GM19395 (cell line): ENCODE measurements around the gene NUP43.
"Not testable (repeated sequence)": the region's sequence is repeated elsewhere in the genome, so short reads cannot be mapped to it uniquely, and the experiment has no call there.

Source experiments
- ATAC-seq: cut with Tn5 transposase; IDR thresholded peaks from one replicate; pipeline ENCODE4 v1.9.1; 2021; ENCODE audit warnings: mild to moderate bottlenecking, moderate library complexity; ENCODE audit not compliant: unreplicated experiment

NUP43 gene

DNA sequence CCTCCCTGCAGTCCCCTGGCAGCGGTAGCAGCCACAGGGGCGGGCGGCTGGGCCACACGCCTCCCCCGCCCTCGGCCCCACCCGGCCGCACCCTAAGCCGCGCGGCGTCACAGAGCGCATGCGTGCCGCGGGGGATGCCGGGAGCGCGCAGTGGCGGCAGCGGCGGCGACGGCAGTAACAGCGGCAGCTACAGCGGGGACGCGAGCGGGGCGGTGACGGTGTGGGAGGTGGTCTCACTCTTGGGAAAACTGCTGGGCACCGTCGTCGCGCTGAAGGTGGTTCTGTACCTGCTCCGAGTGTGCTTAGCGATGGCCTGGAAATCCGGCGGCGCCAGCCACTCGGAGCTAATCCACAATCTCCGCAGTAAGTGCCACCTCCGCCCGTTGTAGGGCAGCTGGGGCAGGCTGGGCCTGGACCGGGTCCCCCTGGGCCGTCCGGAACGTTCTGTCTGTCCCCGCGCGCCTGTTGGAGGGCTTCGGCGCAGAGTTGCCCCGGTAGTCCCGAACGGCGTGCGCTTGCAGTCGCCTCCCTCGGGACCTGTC is 3.3 kb upstream of the NUP43 start, which contains the start of gene PCMT1:
PCMT1 (plus strand) TSS at position 148 of the 542 bp plus-strand sequence; CDS start at position 309, 161 bp downstream.
- ATAC-seq = peak; percentile 82

DNA sequence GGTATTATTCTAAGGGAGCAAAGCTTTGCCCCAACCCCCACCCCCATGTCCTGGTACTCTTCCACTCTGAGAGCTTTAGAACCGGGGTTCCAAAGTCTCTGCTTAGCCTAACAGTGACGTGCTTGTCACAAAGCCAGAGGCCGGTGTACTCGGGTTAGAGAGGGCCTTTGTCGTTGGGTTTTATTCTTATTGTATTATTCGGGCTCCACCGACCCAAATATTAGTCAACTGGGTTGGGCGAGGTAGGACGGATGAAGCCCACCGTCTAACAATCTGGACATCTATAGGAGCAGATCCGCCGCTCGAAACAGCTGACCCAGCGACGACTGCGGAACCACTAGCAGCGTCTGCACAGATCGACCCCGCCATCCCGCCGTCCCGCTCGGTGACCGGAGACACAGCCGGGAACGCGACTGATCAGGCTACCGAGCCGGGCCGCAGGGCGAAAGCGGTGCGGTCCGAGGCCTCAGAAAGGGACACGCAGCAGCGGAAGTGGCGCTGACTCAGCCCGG is 2.8 kb upstream of the NUP43 start:
- ATAC-seq = not testable (repeated sequence)

DNA sequence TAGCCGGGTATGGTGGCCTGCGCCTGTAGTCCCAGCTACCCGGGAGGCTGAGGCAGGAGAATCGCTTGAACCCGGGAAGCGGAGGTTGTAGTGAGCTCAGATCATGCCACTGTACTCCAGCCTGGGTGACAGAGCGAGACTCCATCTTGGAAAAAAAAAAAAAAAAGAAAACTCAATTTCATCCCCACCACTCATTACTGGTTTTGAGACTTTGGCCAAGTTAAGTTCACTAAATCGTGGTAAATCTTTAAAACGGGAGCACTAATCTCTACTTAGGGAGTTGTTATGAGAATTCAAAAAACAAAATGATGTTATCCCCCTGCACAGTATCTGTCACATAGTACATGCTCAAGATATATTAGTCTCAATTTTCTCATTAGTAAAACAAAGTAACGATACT is 1.1 kb downstream of the NUP43 start:
- not testable (repeated sequence) for ATAC-seq

DNA sequence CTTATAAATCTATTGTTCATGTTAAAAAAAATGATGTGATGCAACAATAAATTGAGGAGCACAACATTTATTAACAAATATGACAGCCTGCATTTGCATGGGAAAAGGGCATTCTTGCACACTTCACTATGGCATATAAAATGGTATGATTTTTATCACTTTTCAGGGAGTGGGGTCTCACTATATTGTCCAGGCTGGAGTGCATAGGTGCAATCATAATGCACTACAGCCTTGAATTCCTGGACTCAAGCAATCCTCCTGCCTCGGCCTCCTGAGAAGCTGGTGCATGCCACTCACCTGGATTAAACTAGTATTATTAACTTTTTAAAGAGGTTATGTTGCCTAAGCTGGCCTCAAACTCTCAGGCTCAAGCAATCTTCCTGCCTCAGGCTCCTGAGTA is 11.4 kb downstream of the NUP43 start:
- ATAC-seq = no peak

DNA sequence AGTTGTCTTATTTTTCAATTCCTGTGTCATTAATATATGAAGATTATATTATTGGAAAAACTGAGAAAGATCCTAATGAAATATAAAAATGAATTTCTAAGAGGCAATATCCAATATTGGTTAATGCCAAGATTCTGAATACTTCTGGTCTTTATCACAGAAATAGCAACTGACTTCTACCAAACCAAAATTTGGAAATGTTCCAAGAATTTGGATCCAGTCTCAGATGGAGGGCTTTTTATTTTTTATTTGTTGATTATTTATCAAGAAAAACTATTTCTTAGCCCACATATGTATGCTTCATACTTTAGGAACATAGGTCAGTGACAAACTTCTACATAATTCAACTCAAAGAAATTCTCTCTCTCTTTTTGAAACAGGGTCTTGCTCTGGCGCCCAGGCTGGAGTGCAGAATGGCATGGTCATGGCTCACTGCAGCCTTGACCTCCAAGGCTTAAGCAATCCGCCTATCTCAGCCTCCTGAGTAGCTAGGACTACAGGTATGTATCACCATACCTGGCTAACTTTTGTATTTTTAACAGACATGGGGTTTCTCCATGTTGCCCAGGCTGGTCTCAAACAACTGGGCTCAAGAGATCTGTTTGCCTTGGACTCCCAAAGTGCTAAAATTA is 13.1 kb downstream of the NUP43 start:
- ATAC-seq = no peak

DNA sequence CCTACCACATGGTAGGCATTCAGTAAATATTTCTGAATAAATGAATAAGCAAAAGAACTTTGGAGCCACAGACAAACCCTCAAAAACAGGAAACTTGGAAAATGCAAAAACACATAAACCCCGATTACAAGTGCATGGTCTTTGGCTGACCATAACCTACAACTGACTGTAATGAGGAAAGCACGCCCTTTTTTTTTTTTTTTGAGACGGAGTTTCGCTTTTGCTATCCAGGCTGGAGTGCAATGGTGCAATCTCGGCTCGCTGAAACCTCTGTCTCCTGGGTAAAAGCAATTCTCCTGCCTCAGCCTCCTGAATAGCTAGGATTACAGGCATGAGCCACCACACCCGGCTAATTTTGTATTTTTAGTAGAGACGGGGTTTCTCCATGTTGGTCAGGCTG is 16.5 kb downstream of the NUP43 start:
- ATAC-seq = no peak

DNA sequence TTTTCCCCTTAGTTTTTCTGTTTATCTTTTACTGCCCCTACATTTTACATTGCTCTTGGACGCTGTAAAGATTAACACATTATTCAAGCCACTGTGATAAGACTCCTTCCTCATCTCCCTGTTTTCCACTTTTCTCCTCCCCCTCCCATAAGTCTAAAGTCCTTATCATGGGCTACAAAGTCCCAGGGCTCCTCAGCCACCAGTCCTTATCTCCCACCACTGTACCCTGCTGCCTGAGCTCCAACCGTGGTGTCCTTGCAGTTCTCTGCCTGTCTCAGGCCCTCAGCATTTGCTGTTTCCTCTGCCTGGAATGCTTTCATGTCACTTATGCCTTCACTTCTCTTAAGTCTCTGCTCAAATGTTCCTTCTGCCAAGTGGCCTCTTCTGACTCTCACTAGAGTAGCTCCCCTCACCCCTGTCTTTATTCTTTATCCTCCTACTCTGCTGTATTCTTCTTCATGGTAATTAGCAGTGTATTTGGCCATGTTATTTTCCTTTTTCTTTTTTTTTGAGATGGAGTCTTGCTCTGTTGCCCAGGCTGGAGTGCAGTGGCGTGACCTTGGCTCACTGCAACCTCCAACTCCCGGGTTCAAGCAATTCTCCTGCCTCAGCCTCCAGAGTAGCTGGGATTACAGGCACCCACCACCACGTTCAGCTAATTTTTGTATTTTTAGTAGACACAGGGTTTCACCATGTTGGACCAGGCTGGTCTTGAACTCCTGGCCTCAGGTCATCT is 17.7 kb downstream of the NUP43 start:
- no peak for ATAC-seq

DNA sequence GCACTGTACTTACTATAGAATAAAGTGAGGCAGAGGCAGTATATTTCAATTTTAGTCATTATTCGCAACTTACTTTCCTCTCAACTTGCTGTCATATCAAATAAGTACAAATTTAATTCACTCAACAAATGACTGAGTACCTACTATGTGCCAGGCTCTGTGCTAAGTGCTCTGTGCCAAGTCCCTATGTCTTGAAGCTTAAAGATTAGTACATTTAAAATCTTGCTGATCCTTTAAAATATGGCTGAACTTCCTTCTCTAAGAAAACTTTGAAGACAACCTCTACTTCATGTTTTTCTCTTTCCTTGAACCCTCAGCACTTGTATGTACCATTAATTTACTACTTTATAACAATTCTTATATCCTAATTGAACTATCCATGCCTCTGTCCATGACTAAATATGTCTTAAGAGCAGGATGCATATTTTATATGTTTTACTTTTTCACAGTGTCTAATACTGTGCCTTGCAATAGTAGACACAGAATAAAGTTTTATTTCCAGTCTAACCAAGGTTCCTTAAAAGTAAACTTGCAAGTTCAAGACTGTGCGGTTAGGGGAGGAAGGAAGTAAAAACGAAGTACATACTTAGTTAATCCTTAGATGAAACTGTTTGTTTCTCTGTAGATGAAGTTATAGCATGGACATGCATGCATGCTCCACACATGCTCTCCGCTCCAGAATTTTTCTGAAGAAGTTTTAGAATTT is 18.4 kb downstream of the NUP43 start:
- ATAC-seq = no peak

DNA sequence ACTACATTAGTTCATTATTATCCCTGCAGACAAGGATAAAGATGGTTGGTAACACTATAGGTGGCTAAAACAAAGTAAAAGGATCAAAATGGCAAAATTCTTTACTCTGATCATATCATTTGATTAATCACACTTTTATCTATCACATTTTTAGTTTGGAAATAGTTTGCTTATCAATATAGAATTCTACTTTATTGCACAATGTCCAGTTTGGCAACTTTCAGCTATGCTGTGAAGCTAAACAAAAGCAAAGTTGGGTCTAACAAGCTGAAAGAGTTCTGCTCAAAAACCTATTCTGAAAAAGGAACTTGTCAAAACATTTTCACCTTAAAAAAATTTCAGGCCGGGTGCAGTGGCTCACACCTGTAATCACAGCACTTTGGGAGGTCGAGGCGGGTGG is 20.5 kb downstream of the NUP43 start:
- no peak for ATAC-seq

DNA sequence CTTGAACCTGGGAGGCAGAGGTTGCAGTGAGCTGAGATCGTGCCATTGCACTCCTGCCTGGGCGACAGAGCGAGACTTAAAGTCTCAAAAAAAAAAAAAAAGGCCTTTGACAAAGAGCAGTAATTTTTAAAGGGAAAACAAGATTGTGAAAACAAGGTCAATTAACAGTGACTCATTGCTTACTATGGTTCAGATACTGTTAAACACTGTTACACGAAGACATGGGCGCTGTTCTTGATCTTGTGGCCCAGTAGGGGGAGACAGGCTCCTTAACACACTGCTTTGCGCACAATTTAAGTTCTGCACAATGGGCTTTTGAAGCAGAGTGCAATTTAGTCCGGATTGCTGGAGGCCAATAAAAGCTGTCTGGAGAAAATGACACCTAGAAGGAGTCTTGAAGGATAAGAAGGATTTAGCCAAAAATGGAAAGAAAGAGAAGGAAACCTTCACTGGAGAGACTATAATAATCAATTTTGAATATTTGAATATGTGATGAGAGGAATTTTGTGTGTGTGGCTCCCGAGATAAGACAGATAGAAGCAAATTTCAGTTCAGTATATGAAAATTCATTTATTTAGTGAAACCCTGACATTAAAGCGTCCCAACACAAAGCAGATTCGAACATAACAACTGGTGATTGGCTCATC is 22.4 kb downstream of the NUP43 start:
- ATAC-seq = peak; percentile 60

DNA sequence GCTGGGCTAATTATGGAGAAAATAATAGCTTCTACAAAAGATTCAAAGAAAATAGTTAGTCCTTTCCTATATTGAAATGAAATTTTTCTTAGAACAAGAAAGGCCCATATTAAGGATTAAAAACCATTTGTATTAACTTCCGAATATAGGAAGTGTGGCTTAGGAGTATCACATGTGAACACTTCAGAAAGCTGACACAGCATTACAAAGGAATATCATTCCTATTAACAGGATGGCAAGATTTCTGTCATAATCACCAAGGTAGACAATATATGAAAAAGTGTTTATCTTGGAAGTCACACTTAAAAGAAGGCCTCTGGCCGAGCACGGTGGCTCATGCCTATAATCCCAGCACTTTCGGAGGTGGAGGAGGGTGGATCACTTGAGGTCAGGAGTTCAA is 23.1 kb downstream of the NUP43 start:
- ATAC-seq = no peak

DNA sequence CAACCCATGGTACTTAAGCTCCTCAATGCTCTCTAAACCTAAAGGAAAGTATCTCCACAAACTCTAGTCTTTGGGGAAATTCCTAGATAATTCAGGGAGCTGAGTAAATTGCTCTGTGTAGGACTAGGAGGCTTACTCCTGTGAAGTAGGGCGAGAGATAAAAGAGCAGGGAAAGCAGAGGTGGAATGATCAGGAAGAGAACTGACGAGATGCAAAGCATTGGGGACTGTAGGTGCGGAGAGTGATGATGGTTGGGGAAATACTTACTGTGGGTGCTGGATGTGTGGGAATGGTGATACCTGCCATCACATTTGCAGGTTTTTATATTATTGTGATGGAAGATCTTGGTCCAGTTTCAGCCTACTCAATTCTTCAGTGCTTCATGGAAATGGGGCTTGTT is 26.8 kb downstream of the NUP43 start:
- no peak for ATAC-seq

DNA sequence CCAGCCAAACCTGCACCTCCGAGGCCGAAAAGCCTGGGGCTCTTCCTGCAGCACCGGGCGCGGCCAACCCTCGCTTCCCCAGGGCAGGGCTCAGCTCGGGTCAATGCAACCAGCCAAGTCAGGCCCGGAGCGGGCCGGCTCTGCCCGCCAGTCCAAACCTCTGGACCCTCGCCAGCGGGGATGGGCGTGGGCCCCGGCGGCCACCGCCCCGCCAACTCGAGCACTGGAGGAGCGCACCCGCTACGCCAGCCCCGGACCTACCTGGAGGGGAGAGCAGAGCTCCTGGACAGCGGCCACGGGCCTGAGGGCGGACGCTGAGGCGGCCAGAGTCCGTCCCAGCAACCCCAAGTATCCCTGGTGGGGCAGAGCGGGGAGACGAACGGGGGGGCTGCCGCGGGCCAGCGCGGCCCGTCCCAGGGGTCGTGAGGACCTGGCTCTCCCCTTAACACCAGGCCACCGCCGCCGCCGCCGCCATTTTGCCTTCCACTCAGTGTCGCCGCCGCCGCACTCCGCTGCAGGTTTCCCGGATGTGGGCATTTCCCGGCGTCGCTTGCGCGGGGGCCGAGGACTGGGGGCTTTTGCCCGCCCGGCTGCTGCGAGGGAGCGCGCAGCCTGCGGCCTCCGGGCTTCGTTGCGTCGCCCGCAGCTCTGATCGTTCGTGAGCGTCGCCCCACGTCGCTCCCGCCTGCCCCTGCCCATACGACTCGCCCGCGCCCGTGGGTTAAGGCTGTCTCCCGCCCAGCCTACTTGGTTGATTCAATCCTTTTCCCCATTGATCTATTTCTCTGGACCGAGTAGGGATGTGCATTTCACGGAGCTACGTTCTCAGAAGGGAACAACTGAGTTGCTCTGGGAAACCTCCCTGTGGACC is 28.5 kb downstream of the NUP43 start, which contains the start of gene LATS1:
LATS1 (minus strand) TSS at position 514 of the 871 bp plus-strand sequence. CDS start 15,975 bp downstream, outside the sequence.
- ATAC-seq = peak; percentile 87

DNA sequence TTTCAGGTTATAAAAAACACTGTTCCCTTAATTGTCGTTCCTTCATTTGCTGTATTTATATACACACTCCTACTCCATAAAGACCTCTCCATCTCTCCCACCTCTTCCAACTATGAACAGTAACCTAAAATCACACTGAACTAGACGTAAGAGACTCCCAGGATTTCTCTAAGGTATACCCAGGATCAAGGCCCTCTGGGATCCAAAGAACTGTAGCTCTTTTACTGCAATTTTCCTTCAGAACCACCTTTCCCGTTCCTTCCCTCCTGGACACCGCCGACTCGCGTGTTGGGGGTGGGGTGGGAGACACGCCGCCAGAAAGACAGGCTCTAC is 29.1 kb downstream of the NUP43 start:
- no peak for ATAC-seq

DNA sequence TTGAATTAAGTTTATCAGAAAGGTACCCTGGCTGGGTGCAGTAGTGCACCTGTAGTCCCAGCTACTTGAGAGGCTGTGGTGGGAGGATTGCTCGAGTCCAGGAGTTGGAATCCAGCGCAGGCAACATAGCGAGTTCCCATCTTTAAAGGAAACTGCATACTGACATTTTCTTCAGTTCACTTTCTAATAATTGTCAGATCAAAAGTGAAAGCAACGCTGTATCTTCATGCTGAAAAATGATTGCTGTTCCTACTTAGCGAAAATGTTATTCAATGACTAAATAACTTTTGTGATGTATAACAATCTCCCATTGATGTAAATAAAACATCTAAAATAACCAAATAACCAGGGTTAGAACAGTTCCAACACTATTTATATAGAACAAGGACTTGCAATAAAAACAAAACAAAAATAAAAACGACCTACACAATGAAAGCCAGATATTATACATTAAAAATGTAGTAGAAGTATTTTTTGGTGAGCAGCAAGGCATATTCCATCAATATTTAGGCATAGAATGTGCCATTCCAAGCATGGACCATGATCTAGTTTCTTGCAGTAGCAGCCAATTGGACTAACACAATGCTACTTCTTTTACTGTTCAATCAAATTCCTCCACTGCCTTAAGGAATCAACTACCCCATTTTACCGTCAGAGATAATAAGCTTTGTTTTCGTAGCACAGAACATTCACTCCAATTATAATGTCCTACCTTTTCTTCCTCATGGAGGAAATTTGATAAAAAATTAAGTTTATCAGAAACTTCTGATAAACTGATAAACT is 30.0 kb downstream of the NUP43 start:
- no peak for ATAC-seq

DNA sequence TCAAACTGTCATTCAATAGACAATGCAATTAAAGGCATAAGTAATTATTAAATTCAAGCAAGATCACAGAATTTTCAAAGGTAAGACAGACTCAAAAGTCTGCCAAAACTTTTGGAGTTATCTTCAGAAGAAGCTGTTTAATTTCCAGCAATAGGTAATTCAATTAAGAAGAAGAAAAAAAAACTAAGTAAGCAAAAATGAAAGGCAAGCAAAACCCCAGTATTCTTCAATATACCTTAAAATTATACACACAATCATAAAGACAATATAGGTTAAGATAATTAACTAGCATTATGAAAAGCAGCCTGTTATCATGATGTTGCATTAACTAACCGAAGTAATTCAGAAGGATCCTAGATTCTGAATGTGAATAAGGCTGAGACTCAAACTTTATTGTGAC is 31.9 kb downstream of the NUP43 start:
- ATAC-seq = no peak

DNA sequence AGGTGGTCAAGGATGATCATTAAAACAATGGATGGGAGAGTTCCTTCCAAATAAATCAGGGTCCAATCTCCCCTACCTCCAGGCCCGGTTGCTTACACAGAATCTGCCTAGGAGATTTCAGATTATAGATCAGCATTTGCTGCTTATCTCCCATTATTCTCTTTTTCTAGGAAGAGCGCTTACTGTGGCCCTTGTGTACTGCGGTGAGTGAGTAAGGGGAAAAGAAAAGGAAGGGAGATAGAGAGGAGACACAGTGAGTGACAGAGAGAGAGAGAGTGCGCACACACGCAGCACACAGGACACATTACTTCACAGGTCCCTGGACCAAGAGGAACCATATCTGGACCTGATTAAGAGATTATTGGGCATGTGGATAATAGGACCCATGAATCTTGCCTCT is 34.6 kb downstream of the NUP43 start:
- ATAC-seq = no peak

DNA sequence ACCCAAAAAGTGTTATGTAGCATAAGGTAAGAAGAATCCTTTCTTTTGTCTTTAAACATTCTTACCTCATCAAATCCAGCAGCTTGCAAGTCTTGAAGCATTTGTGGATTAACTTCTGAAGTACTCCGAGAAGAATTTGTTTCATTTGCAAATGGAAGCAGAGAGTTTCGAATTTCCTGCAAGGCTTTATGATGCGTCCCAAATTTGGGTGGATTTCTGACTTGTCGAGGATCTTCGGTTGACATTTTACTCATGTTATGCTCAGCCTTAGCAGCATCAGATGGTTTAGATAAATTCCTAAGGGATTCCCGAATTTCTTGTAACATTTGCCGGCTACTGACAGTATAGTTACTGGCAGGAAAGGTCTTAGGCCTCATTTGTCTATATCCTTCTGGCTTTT is 44.6 kb downstream of the NUP43 start:
- no peak for ATAC-seq

DNA sequence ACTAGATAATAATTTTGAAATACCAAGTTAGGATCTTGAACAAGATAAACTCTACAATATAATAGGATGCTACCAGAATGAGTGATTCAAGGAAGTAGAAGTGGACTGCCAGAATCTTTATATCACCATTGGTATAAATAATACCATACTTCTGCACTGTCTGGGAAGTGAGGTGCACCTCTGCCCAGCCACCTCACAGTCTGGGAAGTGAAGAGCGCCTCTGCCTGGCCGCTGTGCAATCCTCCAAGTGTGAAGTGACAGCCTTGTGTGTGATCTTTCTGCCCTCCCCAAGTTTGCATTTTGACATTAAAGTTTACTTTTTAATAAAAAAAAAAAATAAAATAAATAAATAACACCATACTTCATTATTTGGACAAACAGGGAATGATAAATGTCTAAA is 47.2 kb downstream of the NUP43 start:
- ATAC-seq = no peak
